Neural cell (in vitro differentiated cells): ENCODE results near the gene MOGAT1. TPM values are rescaled to one million over a fixed set of nuclear protein-coding genes. Genes with fewer than 3 reads are reported as not detected.

Experiments used
- H2AFZ ChIP-seq: fragments of 200-600, 300-800 bp; sonication (generic), shearing (Covaris generic); 2 replicates; pipeline ENCODE4 v1.6.0; 2014; ENCODE audit warnings: low read depth, mild to moderate bottlenecking, antibody characterized with exemption, low read length, moderate library complexity
- H3F3A ChIP-seq: fragments of 200-600 bp; shearing (Covaris generic); 2 replicates; pipeline ENCODE4 v1.6.1; 2016; ENCODE audit warnings: mild to moderate bottlenecking, moderate library complexity, mixed read lengths, antibody characterized with exemption, low read length; ENCODE audit not compliant: insufficient read depth, poor library complexity, severe bottlenecking
- H3K27ac ChIP-seq: fragments of 200-600, 300-800 bp; sonication (generic), shearing (Covaris generic); 2 replicates; pipeline ENCODE4 v1.5.1; 2014; ENCODE audit warnings: mild to moderate bottlenecking, low read length, moderate library complexity
- H3K27me3 ChIP-seq: fragments of 300-800, 200-600 bp; sonication (generic), shearing (Covaris generic); 2 replicates; pipeline ENCODE4 v1.6.0; 2014; ENCODE audit warnings: mild to moderate bottlenecking, low read depth, low read length, moderate library complexity; ENCODE audit not compliant: insufficient read depth
- H3K36me3 ChIP-seq: fragments of 300-800, 200-600 bp; sonication (generic), shearing (Covaris generic); 2 replicates; pipeline ENCODE4 v1.5.1; 2014; ENCODE audit warnings: mild to moderate bottlenecking, antibody characterized with exemption, low read length, moderate library complexity; ENCODE audit not compliant: insufficient read depth
- H3K4me2 ChIP-seq: fragments of 300-800, 200-600 bp; sonication (generic), shearing (Covaris generic); 2 replicates; pipeline ENCODE4 v1.6.0; 2014; ENCODE audit warnings: mild to moderate bottlenecking, low read length
- H3K4me3 ChIP-seq: fragments of 300-800, 200-600 bp; sonication (generic), shearing (Covaris generic); 2 replicates; pipeline ENCODE4 v1.5.1; 2014; ENCODE audit warnings: mild to moderate bottlenecking, low read length, moderate library complexity
- H3K79me2 ChIP-seq: fragments of 200-600 bp; shearing (Covaris generic); replicated peaks from 2 replicates; pipeline ENCODE4 v1.6.0; 2014; ENCODE audit warnings: mild to moderate bottlenecking, low read length, moderate library complexity; ENCODE audit not compliant: insufficient read depth
- H3K9ac ChIP-seq: fragments of 300-800, 200-600 bp; sonication (generic), shearing (Covaris generic); 2 replicates; pipeline ENCODE4 v1.6.1; 2016; ENCODE audit warnings: mild to moderate bottlenecking, low read length, mixed read lengths
- H3K9me2 ChIP-seq: fragments of 200-600 bp; shearing (Covaris generic); 2 replicates; pipeline ENCODE4 v1.6.1; 2016; ENCODE audit warnings: mild to moderate bottlenecking, low read length, mixed read lengths; ENCODE audit not compliant: insufficient read depth
- H3K9me3 ChIP-seq: fragments of 200-600, 300-800 bp; sonication (generic), shearing (Covaris generic); 2 replicates; pipeline ENCODE4 v1.6.1; 2016; ENCODE audit warnings: mild to moderate bottlenecking, mixed run types, low read length, moderate library complexity, mixed read lengths
- H4K20me1 ChIP-seq: fragments of 200-600 bp; shearing (Covaris generic); 2 replicates; pipeline ENCODE4 v1.6.1; 2016; ENCODE audit warnings: mild to moderate bottlenecking, mixed run types; ENCODE audit not compliant: insufficient read depth
- EP300 ChIP-seq: fragments of 450-650 bp; conservative IDR thresholded peaks from 2 replicates; pipeline ENCODE4 v1.6.1; 2014; ENCODE audit warnings: antibody characterized with exemption, mild to moderate bottlenecking, moderate library complexity; ENCODE audit not compliant: poor library complexity, severe bottlenecking
- EZH2 ChIP-seq: fragments of 200-600, 300-800 bp; shearing (Covaris generic), sonication (generic); IDR thresholded peaks from 2 replicates; pipeline ENCODE4 v1.6.1; 2014; ENCODE audit warnings: antibody characterized with exemption, low read length, borderline replicate concordance, mild to moderate bottlenecking; ENCODE audit not compliant: insufficient read depth, poor library complexity, severe bottlenecking
- MXI1 ChIP-seq: fragments of 450-650 bp; conservative IDR thresholded peaks from 2 replicates; pipeline ENCODE4 v1.6.1; 2014; ENCODE audit warnings: antibody characterized with exemption, mild to moderate bottlenecking; ENCODE audit not compliant: poor library complexity, severe bottlenecking
- POLR2AphosphoS5 ChIP-seq: IDR thresholded peaks from 2 replicates; pipeline ENCODE4 v1.6.1; 2012
- RAD21 ChIP-seq: fragments of 450-650 bp; conservative IDR thresholded peaks from 2 replicates; pipeline ENCODE4 v1.6.1; 2014; ENCODE audit warnings: antibody characterized with exemption, mild to moderate bottlenecking, moderate library complexity
- SMC3 ChIP-seq: fragments of 450-650 bp; conservative IDR thresholded peaks from 2 replicates; pipeline ENCODE4 v1.6.1; 2014; ENCODE audit warnings: antibody characterized with exemption, mild to moderate bottlenecking, moderate library complexity; ENCODE audit not compliant: poor library complexity
- TAF1 ChIP-seq: IDR thresholded peaks from 2 replicates; pipeline ENCODE4 v1.6.1; 2012; ENCODE audit warnings: low read depth
- polyA plus RNA-seq: library from polyadenylated mRNA; depleted of rRNA; stranded (reverse); fragments of >200 nt; gene quantifications from 2 replicates; pipeline ENCODE4 v1.2.3, GENCODE V29; 2014
- TF ChIP-seq, protein P1 (sequence below): fragments of 450-650 bp; IDR thresholded peaks from 2 replicates; pipeline ENCODE4 v1.5.1; 2014; ENCODE audit warnings: antibody characterized with exemption, mild to moderate bottlenecking, moderate library complexity; ENCODE audit not compliant: poor library complexity, severe bottlenecking
- TF ChIP-seq, protein P2 (sequence below): IDR thresholded peaks from 2 replicates; pipeline ENCODE4 v1.6.1; 2012; ENCODE audit warnings: borderline replicate concordance

Gene MOGAT1
- polyA plus RNA-seq, 1 donor from 2014 or later: not detected

- Histone ChIP-seq H3K27ac (no peak overlapping the region), H3K4me2 (no peak overlapping the region), H3F3A (no peaks in the 10 kb centered on the region), H3K9ac (no peak overlapping the region), H2AFZ (no peak overlapping the region), H3K9me3 (no peaks in the 10 kb centered on the region), H3K4me3 (no peak overlapping the region), H4K20me1 (no peaks in the 10 kb centered on the region), H3K36me3 (no peaks in the 10 kb centered on the region), H3K9me2 (no peaks in the 10 kb centered on the region), H3K79me2 (no peaks in the 10 kb centered on the region), H3K27me3 (no peaks in the 10 kb centered on the region)
- no peak for TF ChIP-seq RAD21
- TF ChIP-seq MXI1: no peak
Observed at GRCh38 chr2:222733470-222733845, 62.0 kb downstream of the MOGAT1 start.

- H3K79me2 ChIP-seq: no peaks in the 10 kb centered on the region
- no peak overlapping the region for H3K27ac ChIP-seq
- no peak for TF ChIP-seq EZH2
- no peak for TF ChIP-seq RAD21
- TF ChIP-seq, protein P1, sequence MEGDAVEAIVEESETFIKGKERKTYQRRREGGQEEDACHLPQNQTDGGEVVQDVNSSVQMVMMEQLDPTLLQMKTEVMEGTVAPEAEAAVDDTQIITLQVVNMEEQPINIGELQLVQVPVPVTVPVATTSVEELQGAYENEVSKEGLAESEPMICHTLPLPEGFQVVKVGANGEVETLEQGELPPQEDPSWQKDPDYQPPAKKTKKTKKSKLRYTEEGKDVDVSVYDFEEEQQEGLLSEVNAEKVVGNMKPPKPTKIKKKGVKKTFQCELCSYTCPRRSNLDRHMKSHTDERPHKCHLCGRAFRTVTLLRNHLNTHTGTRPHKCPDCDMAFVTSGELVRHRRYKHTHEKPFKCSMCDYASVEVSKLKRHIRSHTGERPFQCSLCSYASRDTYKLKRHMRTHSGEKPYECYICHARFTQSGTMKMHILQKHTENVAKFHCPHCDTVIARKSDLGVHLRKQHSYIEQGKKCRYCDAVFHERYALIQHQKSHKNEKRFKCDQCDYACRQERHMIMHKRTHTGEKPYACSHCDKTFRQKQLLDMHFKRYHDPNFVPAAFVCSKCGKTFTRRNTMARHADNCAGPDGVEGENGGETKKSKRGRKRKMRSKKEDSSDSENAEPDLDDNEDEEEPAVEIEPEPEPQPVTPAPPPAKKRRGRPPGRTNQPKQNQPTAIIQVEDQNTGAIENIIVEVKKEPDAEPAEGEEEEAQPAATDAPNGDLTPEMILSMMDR: no peak
- TF ChIP-seq POLR2AphosphoS5: no peak
- no peak for TF ChIP-seq SMC3
- TF ChIP-seq, protein P2, sequence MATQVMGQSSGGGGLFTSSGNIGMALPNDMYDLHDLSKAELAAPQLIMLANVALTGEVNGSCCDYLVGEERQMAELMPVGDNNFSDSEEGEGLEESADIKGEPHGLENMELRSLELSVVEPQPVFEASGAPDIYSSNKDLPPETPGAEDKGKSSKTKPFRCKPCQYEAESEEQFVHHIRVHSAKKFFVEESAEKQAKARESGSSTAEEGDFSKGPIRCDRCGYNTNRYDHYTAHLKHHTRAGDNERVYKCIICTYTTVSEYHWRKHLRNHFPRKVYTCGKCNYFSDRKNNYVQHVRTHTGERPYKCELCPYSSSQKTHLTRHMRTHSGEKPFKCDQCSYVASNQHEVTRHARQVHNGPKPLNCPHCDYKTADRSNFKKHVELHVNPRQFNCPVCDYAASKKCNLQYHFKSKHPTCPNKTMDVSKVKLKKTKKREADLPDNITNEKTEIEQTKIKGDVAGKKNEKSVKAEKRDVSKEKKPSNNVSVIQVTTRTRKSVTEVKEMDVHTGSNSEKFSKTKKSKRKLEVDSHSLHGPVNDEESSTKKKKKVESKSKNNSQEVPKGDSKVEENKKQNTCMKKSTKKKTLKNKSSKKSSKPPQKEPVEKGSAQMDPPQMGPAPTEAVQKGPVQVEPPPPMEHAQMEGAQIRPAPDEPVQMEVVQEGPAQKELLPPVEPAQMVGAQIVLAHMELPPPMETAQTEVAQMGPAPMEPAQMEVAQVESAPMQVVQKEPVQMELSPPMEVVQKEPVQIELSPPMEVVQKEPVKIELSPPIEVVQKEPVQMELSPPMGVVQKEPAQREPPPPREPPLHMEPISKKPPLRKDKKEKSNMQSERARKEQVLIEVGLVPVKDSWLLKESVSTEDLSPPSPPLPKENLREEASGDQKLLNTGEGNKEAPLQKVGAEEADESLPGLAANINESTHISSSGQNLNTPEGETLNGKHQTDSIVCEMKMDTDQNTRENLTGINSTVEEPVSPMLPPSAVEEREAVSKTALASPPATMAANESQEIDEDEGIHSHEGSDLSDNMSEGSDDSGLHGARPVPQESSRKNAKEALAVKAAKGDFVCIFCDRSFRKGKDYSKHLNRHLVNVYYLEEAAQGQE: no peak
- TF ChIP-seq EP300: no peak
- TF ChIP-seq TAF1: no peak
- TF ChIP-seq MXI1: no peak
- no peaks in the 10 kb centered on the region for H3F3A ChIP-seq
- no peak overlapping the region for H3K4me3 ChIP-seq
- H3K9me3 ChIP-seq: no peaks in the 10 kb centered on the region
- H3K9me2 ChIP-seq: no peaks in the 10 kb centered on the region
- no peak overlapping the region for H3K9ac ChIP-seq
- H3K4me2 ChIP-seq: no peak overlapping the region
- H2AFZ ChIP-seq: no peak overlapping the region
- H4K20me1 ChIP-seq: no peaks in the 10 kb centered on the region
- no peaks in the 10 kb centered on the region for H3K27me3 ChIP-seq
- no peaks in the 10 kb centered on the region for H3K36me3 ChIP-seq
Observed at GRCh38 chr2:222733846-222734702, 62.6 kb downstream of the MOGAT1 start.
